ENCODE data around the gene KLHDC7B.

The KLHDC7B gene

GRCh38 chr22:50548921-50549790 is 3.5 kb downstream of the KLHDC7B start:
- Mint-ChIP-seq H3K27ac (no peak overlapping the region), H3K4me1 (peaks cover 18% of the 10 kb centered on the region), H3K9me3 (no peaks in the 10 kb centered on the region), H3K36me3 (ENCODE audit: low read depth) (no peaks in the 10 kb centered on the region), H3K4me3 (no peak overlapping the region), H3K27me3 (ENCODE audit: low read depth, poor library complexity) (peaks cover 22% of the 10 kb centered on the region)
- no peak for DNase-seq
- TF ChIP-seq CTCF (IDR thresholded peaks at IDR 0.05) = no peak

- H3K27me3 Mint-ChIP-seq (ENCODE audit: low read depth, poor library complexity) = peaks cover 22% of the 10 kb centered on the region
- peak overlapping the region; percentile 94 for H3K27ac Mint-ChIP-seq
- no peak for TF ChIP-seq CTCF (IDR thresholded peaks at IDR 0.05)
- H3K36me3 Mint-ChIP-seq (ENCODE audit: low read depth) = no peaks in the 10 kb centered on the region
- no peaks in the 10 kb centered on the region for H3K9me3 Mint-ChIP-seq
- peaks cover 16% of the 10 kb centered on the region for H3K4me1 Mint-ChIP-seq
- no peak for DNase-seq
- H3K4me3 Mint-ChIP-seq = no peak overlapping the region
Observed at GRCh38 chr22:50550395-50550794, 4.7 kb downstream of the KLHDC7B start.

GRCh38 chr22:50551160-50551752 is 5.6 kb downstream of the KLHDC7B start:
- Mint-ChIP-seq H3K4me3 (no peak overlapping the region), H3K27ac (no peak overlapping the region), H3K27me3 (ENCODE audit: low read depth, poor library complexity) (peaks cover 21% of the 10 kb centered on the region), H3K9me3 (no peaks in the 10 kb centered on the region), H3K4me1 (peaks cover 12% of the 10 kb centered on the region), H3K36me3 (ENCODE audit: low read depth) (no peaks in the 10 kb centered on the region)
- DNase-seq = no peak
- TF ChIP-seq CTCF (IDR thresholded peaks at IDR 0.05) = no peak

- Mint-ChIP-seq H3K27ac (no peak overlapping the region), H3K9me3 (no peaks in the 10 kb centered on the region), H3K36me3 (ENCODE audit: low read depth) (no peaks in the 10 kb centered on the region), H3K27me3 (ENCODE audit: low read depth, poor library complexity) (peaks cover 28% of the 10 kb centered on the region), H3K4me3 (no peak overlapping the region), H3K4me1 (peaks cover 12% of the 10 kb centered on the region)
- TF ChIP-seq CTCF (IDR thresholded peaks at IDR 0.05) = no peak
- DNase-seq = no peak
Observed at GRCh38 chr22:50553310-50553709, 7.6 kb downstream of the KLHDC7B start.

- no peak overlapping the region for H3K4me3 Mint-ChIP-seq
- no peak for DNase-seq
- no peak for TF ChIP-seq CTCF (IDR thresholded peaks at IDR 0.05)
- H3K27ac Mint-ChIP-seq = no peak overlapping the region
- H3K9me3 Mint-ChIP-seq = no peaks in the 10 kb centered on the region
- peaks cover 38% of the 10 kb centered on the region for H3K27me3 Mint-ChIP-seq (ENCODE audit: low read depth, poor library complexity)
- H3K36me3 Mint-ChIP-seq (ENCODE audit: low read depth) = no peaks in the 10 kb centered on the region
- H3K4me1 Mint-ChIP-seq = no peaks in the 10 kb centered on the region
Observed at GRCh38 chr22:50556703-50557102, 11.0 kb downstream of the KLHDC7B start.
